HepG2 (cell line): ENCODE data around the gene PPP3CB. TPM values are rescaled to one million over a fixed set of nuclear protein-coding genes. Genes with fewer than 3 reads are reported as not detected.

Experiments used
- ATRX ChIP-seq: sonication (generic); formaldehyde crosslinking; IDR thresholded peaks from 2 replicates; pipeline ENCODE4 v1.4.0; 2020; ENCODE audit warnings: missing genetic modification reagents, borderline replicate concordance
- CHD2 ChIP-seq: IDR thresholded peaks from 2 replicates; pipeline ENCODE4 v1.6.1; 2011; ENCODE audit warnings: low read depth, low read length, improper control_type of control experiment
- EEA1 ChIP-seq: sonication (generic); formaldehyde crosslinking; IDR thresholded peaks from 2 replicates; pipeline ENCODE4 v1.5.1; 2020; ENCODE audit warnings: mild to moderate bottlenecking, missing genetic modification reagents, borderline replicate concordance
- ISL2 ChIP-seq: sonication (generic); formaldehyde crosslinking; IDR thresholded peaks from 2 replicates; pipeline ENCODE4 v1.5.0; 2020; ENCODE audit warnings: missing genetic modification reagents
- MTA3 ChIP-seq: sonication (generic); formaldehyde crosslinking; IDR thresholded peaks from 2 replicates; pipeline ENCODE4 v1.4.0; 2020; ENCODE audit warnings: missing genetic modification reagents
- RFX5 ChIP-seq: IDR thresholded peaks from 2 replicates; pipeline ENCODE4 v1.6.1; 2011; ENCODE audit warnings: low read depth, low read length, improper control_type of control experiment
- SMAD9 ChIP-seq: sonication (generic); formaldehyde crosslinking; IDR thresholded peaks from 2 replicates; pipeline ENCODE4 v1.5.1; 2020; ENCODE audit warnings: mild to moderate bottlenecking, missing genetic modification reagents
- ZBTB1 ChIP-seq: sonication (generic); formaldehyde crosslinking; IDR thresholded peaks from 2 replicates; pipeline ENCODE4 v1.4.0; 2020; ENCODE audit warnings: missing genetic modification reagents, borderline replicate concordance
- ZNF451 ChIP-seq: sonication (generic); formaldehyde crosslinking; IDR thresholded peaks from 2 replicates; pipeline ENCODE4 v1.5.0; 2020; ENCODE audit warnings: mild to moderate bottlenecking, missing genetic modification reagents
- ZNF605 ChIP-seq: sonication (generic); formaldehyde crosslinking; IDR thresholded peaks from 2 replicates; pipeline ENCODE4 v1.8.0; 2022; ENCODE audit warnings: mild to moderate bottlenecking, missing genetic modification reagents
- ZSCAN9 ChIP-seq: IDR thresholded peaks from 2 replicates; pipeline ENCODE4 v1.6.1; 2016; ENCODE audit warnings: borderline replicate concordance
- polyA plus RNA-seq, 8 experiments: library from polyadenylated mRNA; depleted of rRNA in 3 of 8; stranded (reverse) in 7 of 8; unstranded in 1 of 8; fragments of >200 nt; fragmentation: Illumina TruSeq in 4 of 8; extraction: Trizol in 4 of 8; gene quantifications; 2 replicates each; pipeline versions ENCODE4 v1.2.1 to v1.2.3, GENCODE V29; 2011 to 2016; ENCODE audit warnings: low read depth in 4 of 8, missing spikeins in 1 of 8, mixed read lengths in 1 of 8; ENCODE audit not compliant: insufficient read depth in 1 of 8
- total RNA-seq, 5 experiments: library from RNA; depleted of rRNA; stranded (reverse); fragments of >200 nt; fragmentation: Illumina TruSeq; extraction: Trizol; gene quantifications; 2 replicates each; pipeline ENCODE4 v1.2.3, GENCODE V29; 2016; ENCODE audit warnings: low read depth in 1 of 5
- TF ChIP-seq, protein P1 (sequence below): sonication (generic); formaldehyde crosslinking; IDR thresholded peaks from 2 replicates; pipeline ENCODE4 v1.9.0; 2021; ENCODE audit warnings: missing genetic modification reagents, mild to moderate bottlenecking, borderline replicate concordance
- TF ChIP-seq, protein P2 (sequence below), 2 experiments: sonication (generic) in 1 of 2; formaldehyde crosslinking in 1 of 2; IDR thresholded peaks; 2 replicates each; pipeline versions ENCODE4 v1.4.0 to v1.6.1; 2016 to 2020; ENCODE audit warnings: borderline replicate concordance in 1 of 2, low read depth in 1 of 2, mild to moderate bottlenecking in 1 of 2, missing genetic modification reagents in 1 of 2
- TF ChIP-seq, protein P3 (sequence below): sonication (generic); formaldehyde crosslinking; IDR thresholded peaks from 2 replicates; pipeline ENCODE4 v1.5.1; 2020; ENCODE audit warnings: missing genetic modification reagents, mild to moderate bottlenecking, borderline replicate concordance
- TF ChIP-seq, protein P4 (sequence below): sonication (generic); formaldehyde crosslinking; IDR thresholded peaks from 2 replicates; pipeline ENCODE4 v1.5.0; 2020; ENCODE audit warnings: mild to moderate bottlenecking, missing genetic modification reagents, borderline replicate concordance

Gene PPP3CB
- total and polyA plus RNA-seq, 2 of the 13 experiments (the other 11 are each of a cell fraction or from before 2014, with no cell fraction given) = 8.7 to 11.4 TPM

DNA sequence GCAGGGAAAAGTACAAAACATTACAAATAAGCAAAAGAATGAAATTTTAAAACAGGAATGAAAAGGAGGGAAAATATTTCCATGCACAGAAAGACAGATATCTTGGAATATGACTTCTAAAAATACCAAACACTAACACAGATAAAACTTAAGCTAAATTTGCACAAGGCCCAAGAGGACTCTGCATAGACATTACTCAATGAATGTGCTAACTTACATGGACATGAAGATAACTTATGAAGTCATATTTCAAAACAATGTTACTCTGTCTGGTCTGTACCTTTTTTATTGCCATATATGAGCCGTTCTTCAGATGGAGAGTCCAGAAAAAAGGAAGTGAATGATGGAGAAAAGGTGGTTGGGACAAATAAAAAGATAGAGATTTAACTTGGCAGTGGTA lies 47.4 kb downstream of the PPP3CB start (continued):
- TF ChIP-seq, protein P1, sequence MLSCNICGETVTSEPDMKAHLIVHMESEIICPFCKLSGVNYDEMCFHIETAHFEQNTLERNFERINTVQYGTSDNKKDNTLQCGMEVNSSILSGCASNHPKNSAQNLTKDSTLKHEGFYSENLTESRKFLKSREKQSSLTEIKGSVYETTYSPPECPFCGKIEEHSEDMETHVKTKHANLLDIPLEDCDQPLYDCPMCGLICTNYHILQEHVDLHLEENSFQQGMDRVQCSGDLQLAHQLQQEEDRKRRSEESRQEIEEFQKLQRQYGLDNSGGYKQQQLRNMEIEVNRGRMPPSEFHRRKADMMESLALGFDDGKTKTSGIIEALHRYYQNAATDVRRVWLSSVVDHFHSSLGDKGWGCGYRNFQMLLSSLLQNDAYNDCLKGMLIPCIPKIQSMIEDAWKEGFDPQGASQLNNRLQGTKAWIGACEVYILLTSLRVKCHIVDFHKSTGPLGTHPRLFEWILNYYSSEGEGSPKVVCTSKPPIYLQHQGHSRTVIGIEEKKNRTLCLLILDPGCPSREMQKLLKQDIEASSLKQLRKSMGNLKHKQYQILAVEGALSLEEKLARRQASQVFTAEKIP (CRISPR knock-in tag) = no peak
- no peak for TF ChIP-seq ZNF605 (CRISPR knock-in tag)
- no peak for TF ChIP-seq ZNF451 (CRISPR knock-in tag)
- no peak for TF ChIP-seq CHD2
- TF ChIP-seq ZBTB1 (CRISPR knock-in tag) = no peak
- TF ChIP-seq RFX5 = no peak
- TF ChIP-seq, protein P2, sequence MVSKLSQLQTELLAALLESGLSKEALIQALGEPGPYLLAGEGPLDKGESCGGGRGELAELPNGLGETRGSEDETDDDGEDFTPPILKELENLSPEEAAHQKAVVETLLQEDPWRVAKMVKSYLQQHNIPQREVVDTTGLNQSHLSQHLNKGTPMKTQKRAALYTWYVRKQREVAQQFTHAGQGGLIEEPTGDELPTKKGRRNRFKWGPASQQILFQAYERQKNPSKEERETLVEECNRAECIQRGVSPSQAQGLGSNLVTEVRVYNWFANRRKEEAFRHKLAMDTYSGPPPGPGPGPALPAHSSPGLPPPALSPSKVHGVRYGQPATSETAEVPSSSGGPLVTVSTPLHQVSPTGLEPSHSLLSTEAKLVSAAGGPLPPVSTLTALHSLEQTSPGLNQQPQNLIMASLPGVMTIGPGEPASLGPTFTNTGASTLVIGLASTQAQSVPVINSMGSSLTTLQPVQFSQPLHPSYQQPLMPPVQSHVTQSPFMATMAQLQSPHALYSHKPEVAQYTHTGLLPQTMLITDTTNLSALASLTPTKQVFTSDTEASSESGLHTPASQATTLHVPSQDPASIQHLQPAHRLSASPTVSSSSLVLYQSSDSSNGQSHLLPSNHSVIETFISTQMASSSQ (IDR thresholded peaks at IDR 0.05; ENCODE audit: low read depth) = no peak
- TF ChIP-seq, protein P2 (CRISPR knock-in tag; IDR thresholded peaks at IDR 0.05; ENCODE audit: borderline replicate concordance) = no peak
- TF ChIP-seq ISL2 (CRISPR knock-in tag) = no peak
- TF ChIP-seq, protein P3, sequence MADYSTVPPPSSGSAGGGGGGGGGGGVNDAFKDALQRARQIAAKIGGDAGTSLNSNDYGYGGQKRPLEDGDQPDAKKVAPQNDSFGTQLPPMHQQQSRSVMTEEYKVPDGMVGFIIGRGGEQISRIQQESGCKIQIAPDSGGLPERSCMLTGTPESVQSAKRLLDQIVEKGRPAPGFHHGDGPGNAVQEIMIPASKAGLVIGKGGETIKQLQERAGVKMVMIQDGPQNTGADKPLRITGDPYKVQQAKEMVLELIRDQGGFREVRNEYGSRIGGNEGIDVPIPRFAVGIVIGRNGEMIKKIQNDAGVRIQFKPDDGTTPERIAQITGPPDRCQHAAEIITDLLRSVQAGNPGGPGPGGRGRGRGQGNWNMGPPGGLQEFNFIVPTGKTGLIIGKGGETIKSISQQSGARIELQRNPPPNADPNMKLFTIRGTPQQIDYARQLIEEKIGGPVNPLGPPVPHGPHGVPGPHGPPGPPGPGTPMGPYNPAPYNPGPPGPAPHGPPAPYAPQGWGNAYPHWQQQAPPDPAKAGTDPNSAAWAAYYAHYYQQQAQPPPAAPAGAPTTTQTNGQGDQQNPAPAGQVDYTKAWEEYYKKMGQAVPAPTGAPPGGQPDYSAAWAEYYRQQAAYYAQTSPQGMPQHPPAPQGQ (CRISPR knock-in tag) = no peak
- no peak for TF ChIP-seq ATRX
- TF ChIP-seq, protein P4, sequence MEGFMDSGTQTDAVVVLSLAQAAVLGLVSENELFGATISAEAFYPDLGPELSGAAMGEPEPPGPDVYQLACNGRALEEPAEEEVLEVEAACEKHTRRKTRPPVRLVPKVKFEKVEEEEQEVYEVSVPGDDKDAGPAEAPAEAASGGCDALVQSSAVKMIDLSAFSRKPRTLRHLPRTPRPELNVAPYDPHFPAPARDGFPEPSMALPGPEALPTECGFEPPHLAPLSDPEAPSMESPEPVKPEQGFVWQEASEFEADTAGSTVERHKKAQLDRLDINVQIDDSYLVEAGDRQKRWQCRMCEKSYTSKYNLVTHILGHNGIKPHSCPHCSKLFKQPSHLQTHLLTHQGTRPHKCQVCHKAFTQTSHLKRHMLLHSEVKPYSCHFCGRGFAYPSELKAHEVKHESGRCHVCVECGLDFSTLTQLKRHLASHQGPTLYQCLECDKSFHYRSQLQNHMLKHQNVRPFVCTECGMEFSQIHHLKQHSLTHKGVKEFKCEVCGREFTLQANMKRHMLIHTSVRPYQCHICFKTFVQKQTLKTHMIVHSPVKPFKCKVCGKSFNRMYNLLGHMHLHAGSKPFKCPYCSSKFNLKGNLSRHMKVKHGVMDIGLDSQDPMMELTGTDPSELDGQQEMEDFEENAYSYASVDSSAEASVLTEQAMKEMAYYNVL = no peak
- no peak for TF ChIP-seq MTA3 (CRISPR knock-in tag)
- TF ChIP-seq ZSCAN9 (CRISPR knock-in tag) = no peak
- TF ChIP-seq EEA1 (CRISPR knock-in tag) = no peak
- no peak for TF ChIP-seq SMAD9 (CRISPR knock-in tag)
